IPS-18a (cell line): ENCODE measurements around the gene AKR1C4.

Experiments
- H3K27ac ChIP-seq: one replicate; pipeline ENCODE4 v1.5.1; 2013; ENCODE audit warnings: low read length
- H3K27me3 ChIP-seq: one replicate; pipeline ENCODE4 v1.6.1; 2013; ENCODE audit warnings: mild to moderate bottlenecking, low read length; ENCODE audit not compliant: control insufficient read depth, insufficient read depth
- H3K36me3 ChIP-seq: one replicate; pipeline ENCODE4 v1.6.1; 2013; ENCODE audit warnings: low read depth, low read length; ENCODE audit not compliant: control insufficient read depth
- H3K4me1 ChIP-seq: one replicate; pipeline ENCODE4 v1.6.1; 2013; ENCODE audit warnings: low read depth, low read length; ENCODE audit not compliant: control insufficient read depth
- H3K4me3 ChIP-seq: one replicate; pipeline ENCODE4 v1.5.1; 2013; ENCODE audit warnings: low read length
- H3K9ac ChIP-seq: one replicate; pipeline ENCODE4 v1.6.1; 2013; ENCODE audit warnings: mild to moderate bottlenecking, low read length, moderate library complexity
- H3K9me3 ChIP-seq: one replicate; pipeline ENCODE4 v1.6.1; 2013; ENCODE audit warnings: low read depth, low read length; ENCODE audit not compliant: control insufficient read depth

The AKR1C4 gene

GRCh38 chr10:5196702-5197113 lies at the start of gene AKR1C4:
TSS of gene AKR1C4 (plus strand) at chr10:5196837. CDS start at chr10:5196868, 31 bp downstream.
- H3K9ac ChIP-seq = no peak within 1 kb of the TSS
- H3K4me1 ChIP-seq = no peaks in the 10 kb centered on the region
- H3K9me3 ChIP-seq = no peaks in the 10 kb centered on the region
- H3K27me3 ChIP-seq = no peaks in the 10 kb centered on the region
- H3K4me3 ChIP-seq = no peak within 1 kb of the TSS
- no peaks in the 10 kb centered on the region for H3K36me3 ChIP-seq
- no peak within 1 kb of the TSS for H3K27ac ChIP-seq

DNA sequence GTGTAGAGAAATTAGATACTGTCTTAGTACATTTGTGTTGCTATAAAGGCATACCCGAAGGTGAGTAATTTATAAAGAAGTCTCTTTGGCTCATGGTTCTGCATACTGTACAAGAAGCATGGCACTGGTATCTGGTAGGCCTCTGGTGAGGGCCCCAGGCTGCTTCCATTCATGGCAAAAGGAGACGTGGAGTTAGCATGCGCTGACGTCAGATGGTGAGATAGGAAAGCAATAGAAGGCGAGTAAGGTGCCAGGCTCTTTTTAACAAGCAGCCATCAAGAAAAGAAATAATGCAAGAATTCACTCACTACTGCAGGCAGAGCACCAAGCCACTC lies 49.8 kb upstream of the AKR1C4 start:
- H3K9me3 ChIP-seq = peaks cover 31% of the 10 kb centered on the region
- H3K4me3 ChIP-seq = no peak overlapping the region
- no peaks in the 10 kb centered on the region for H3K4me1 ChIP-seq
- no peak overlapping the region for H3K27ac ChIP-seq
- H3K27me3 ChIP-seq = no peaks in the 10 kb centered on the region
- H3K9ac ChIP-seq = no peak overlapping the region
- no peaks in the 10 kb centered on the region for H3K36me3 ChIP-seq

DNA sequence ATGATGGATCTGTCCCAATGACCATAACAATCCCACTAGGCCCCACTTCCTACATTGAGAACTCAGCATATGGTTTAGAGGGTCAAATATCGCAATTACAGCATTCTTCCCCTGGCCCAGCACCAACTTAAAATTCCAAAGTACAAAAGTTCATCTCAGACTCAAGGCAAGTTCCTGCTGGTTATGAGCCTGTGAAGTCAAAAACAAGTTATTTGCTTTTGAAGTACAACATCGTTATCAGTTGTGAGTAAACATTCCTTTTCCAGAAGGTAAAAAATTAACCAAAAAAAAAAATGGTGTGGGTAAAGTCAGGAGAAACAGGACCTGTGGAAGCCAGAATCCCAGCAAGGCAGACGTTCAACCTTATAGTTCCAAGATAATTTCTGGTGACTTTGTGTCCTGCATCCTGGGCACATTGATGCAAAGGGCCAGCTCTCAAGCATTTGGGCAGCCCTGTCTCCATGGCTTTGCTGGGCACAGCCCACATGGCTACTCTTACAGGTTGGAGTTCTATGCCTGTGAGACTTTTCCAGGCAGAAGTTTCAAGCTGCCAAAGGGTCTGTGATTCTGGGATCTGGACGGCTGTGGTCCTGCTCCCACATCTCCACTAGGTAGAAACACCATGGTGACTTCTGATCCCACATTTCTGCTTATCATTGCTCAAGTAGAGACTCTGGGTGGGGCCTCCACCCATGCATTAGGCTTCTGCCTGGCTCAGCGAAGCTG lies 49.2 kb upstream of the AKR1C4 start:
- no peak overlapping the region for H3K9ac ChIP-seq
- H3K4me1 ChIP-seq = no peaks in the 10 kb centered on the region
- H3K9me3 ChIP-seq = peaks cover 34% of the 10 kb centered on the region
- no peak overlapping the region for H3K4me3 ChIP-seq
- no peaks in the 10 kb centered on the region for H3K27me3 ChIP-seq
- no peak overlapping the region for H3K27ac ChIP-seq
- H3K36me3 ChIP-seq = no peaks in the 10 kb centered on the region

DNA sequence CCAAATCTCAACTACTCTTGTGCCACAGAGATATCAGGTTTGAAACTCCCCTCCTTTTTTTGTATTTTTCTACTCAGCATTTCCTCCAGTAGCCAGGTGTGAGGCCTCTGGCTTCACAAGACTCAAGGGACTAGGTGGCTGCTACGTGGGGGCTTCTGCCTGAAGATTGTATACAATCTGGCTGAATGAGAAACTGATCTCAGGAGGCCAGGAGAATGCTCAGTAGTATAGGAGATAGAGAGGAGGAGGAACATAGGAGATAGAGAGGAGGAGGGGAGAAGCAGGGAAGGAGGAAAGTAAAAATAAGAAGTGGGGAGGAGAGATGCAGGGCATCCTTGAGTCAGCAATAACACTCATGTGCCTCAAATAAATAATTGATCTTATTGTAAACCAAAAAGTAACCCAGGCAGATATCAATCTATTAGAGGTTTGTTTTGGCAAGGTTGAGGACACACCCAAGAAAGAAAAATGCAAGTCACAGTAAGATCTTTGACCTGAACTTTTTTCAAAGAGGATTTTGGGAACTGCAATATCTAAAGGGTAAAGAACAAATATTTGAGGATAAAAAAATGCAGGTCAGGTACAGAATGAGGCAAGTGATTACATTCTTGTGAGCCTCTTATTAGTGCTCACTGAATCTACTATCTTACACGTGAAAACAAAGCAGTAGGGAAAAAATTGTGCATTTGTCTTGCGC lies 48.5 kb upstream of the AKR1C4 start:
- Histone ChIP-seq H3K4me1 (no peaks in the 10 kb centered on the region), H3K27me3 (no peaks in the 10 kb centered on the region), H3K36me3 (no peaks in the 10 kb centered on the region), H3K9ac (no peak overlapping the region), H3K27ac (no peak overlapping the region), H3K4me3 (no peak overlapping the region), H3K9me3 (peaks cover 34% of the 10 kb centered on the region)

- H3K4me3 ChIP-seq = no peak overlapping the region
- peaks cover 34% of the 10 kb centered on the region for H3K9me3 ChIP-seq
- no peak overlapping the region for H3K27ac ChIP-seq
- no peaks in the 10 kb centered on the region for H3K27me3 ChIP-seq
- no peak overlapping the region for H3K9ac ChIP-seq
- H3K4me1 ChIP-seq = no peaks in the 10 kb centered on the region
- H3K36me3 ChIP-seq = no peaks in the 10 kb centered on the region
Measured at GRCh38 chr10:5148678-5149032, 48.0 kb upstream of the AKR1C4 start.

GRCh38 chr10:5151076-5151475 lies 45.6 kb upstream of the AKR1C4 start:
- no peaks in the 10 kb centered on the region for H3K36me3 ChIP-seq
- peaks cover 41% of the 10 kb centered on the region for H3K9me3 ChIP-seq
- H3K27ac ChIP-seq = no peak overlapping the region
- no peak overlapping the region for H3K4me3 ChIP-seq
- H3K4me1 ChIP-seq = no peaks in the 10 kb centered on the region
- no peak overlapping the region for H3K9ac ChIP-seq
- no peaks in the 10 kb centered on the region for H3K27me3 ChIP-seq

GRCh38 chr10:5155951-5156350 lies 40.7 kb upstream of the AKR1C4 start:
- no peaks in the 10 kb centered on the region for H3K27me3 ChIP-seq
- no peak overlapping the region for H3K27ac ChIP-seq
- H3K9me3 ChIP-seq = peaks cover 32% of the 10 kb centered on the region
- no peaks in the 10 kb centered on the region for H3K36me3 ChIP-seq
- H3K4me1 ChIP-seq = no peaks in the 10 kb centered on the region
- H3K9ac ChIP-seq = no peak overlapping the region
- no peak overlapping the region for H3K4me3 ChIP-seq

DNA sequence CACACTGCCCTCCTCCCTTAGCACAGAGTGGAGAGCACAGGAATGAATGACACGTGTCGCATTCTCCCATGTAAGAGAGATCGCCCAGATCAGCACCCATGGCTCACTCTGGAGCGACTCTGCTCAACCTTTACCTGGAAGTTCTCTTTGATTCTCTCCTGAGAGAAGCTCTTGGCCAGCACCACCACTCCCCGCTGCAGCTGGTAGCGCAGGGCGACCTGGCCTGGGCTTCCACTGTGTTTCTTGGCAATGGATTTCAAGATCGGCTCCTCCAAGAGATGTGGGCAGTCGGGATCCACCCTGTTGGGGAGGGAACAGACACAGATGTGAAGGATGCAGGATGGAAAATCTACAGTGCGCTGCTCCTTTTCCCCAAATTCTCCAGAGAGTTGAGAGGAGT lies 39.1 kb upstream of the AKR1C4 start:
- no peaks in the 10 kb centered on the region for H3K27me3 ChIP-seq
- no peaks in the 10 kb centered on the region for H3K4me1 ChIP-seq
- no peak overlapping the region for H3K4me3 ChIP-seq
- peaks cover 35% of the 10 kb centered on the region for H3K9me3 ChIP-seq
- H3K36me3 ChIP-seq = no peaks in the 10 kb centered on the region
- no peak overlapping the region for H3K9ac ChIP-seq
- H3K27ac ChIP-seq = no peak overlapping the region

DNA sequence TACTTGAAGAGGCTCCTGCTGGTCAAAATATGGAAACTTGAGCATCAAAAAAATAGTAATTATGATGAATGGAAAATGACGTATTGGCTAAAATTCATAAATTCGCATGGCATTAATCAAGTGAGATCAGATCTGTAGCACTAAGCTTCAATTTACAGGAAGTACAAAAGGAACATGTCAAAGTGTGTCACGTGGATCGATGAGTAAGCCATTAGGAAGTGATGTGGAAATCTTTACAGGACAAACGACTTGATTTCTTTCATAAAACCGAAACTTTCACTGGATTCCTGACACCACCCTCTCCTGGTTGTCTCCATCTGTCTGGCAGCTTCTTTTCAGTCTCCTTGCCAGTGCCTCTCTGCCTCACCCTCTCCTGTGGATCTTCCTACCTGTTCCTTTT lies 37.5 kb upstream of the AKR1C4 start:
- peaks cover 41% of the 10 kb centered on the region for H3K9me3 ChIP-seq
- no peak overlapping the region for H3K9ac ChIP-seq
- no peak overlapping the region for H3K4me3 ChIP-seq
- no peak overlapping the region for H3K27ac ChIP-seq
- H3K36me3 ChIP-seq = no peaks in the 10 kb centered on the region
- H3K27me3 ChIP-seq = no peaks in the 10 kb centered on the region
- no peaks in the 10 kb centered on the region for H3K4me1 ChIP-seq

- Histone ChIP-seq H3K4me1 (no peaks in the 10 kb centered on the region), H3K27ac (no peak overlapping the region), H3K4me3 (no peak overlapping the region), H3K27me3 (peaks cover 8% of the 10 kb centered on the region), H3K9me3 (peaks cover 51% of the 10 kb centered on the region), H3K9ac (no peak overlapping the region), H3K36me3 (no peaks in the 10 kb centered on the region)
Measured at GRCh38 chr10:5163487-5163886, 33.1 kb upstream of the AKR1C4 start.

DNA sequence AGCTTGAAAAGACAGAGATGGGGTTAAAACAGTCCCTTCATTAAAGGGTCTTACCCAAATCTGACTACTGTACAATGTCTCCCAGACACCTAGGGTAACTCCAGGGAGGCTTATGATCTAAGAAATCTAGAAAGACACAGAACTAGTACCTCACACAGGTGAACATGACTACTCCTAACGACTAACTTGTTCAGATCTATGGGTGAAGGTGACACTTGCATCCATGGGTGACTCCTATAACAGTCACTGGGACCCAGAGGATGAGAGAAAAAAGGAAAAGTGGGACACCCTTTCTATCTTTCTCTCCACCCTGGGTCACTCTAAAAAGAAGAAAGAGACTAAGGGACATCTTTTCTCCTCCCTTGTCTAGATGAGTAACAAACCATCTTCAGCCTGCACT lies 30.9 kb upstream of the AKR1C4 start:
- no peak overlapping the region for H3K27ac ChIP-seq
- H3K4me1 ChIP-seq = no peaks in the 10 kb centered on the region
- no peaks in the 10 kb centered on the region for H3K36me3 ChIP-seq
- no peak overlapping the region for H3K4me3 ChIP-seq
- H3K9ac ChIP-seq = no peak overlapping the region
- peaks cover 30% of the 10 kb centered on the region for H3K27me3 ChIP-seq
- H3K9me3 ChIP-seq = peaks cover 48% of the 10 kb centered on the region

- Histone ChIP-seq H3K9ac (no peak overlapping the region), H3K36me3 (no peaks in the 10 kb centered on the region), H3K4me1 (no peaks in the 10 kb centered on the region), H3K9me3 (peaks cover 38% of the 10 kb centered on the region), H3K27me3 (peaks cover 33% of the 10 kb centered on the region), H3K27ac (no peak overlapping the region), H3K4me3 (no peak overlapping the region)
Measured at GRCh38 chr10:5168897-5169420, 27.7 kb upstream of the AKR1C4 start.
